CD4-positive, alpha-beta T cell (primary cell): ENCODE measurements around the gene IQSEC2. TPM values are rescaled to one million over a fixed set of nuclear protein-coding genes. Genes with fewer than 3 reads are reported as not detected.

Experiments
- ATAC-seq: fragments of 200-7000 bp; cut with Tn5 transposase; one replicate; pipeline ENCODE4 v1.10.0; 2022; ENCODE audit warnings: mild to moderate bottlenecking; ENCODE audit not compliant: poor library complexity
- CTCF ChIA-PET: fragments of 350-600 bp; sonication (Branson Sonifier 250); formaldehyde crosslinking; loops from one replicate; lab custom pipeline; 2021; ENCODE audit warnings: antibody characterized with exemption, inconsistent platforms; lab: Charles Lee
- POLR2A ChIA-PET: fragments of 350-600 bp; sonication (Branson Sonifier 250); formaldehyde crosslinking; loops from one replicate; lab custom pipeline; 2021; ENCODE audit warnings: antibody characterized with exemption, inconsistent platforms; lab: Charles Lee
- DNase-seq, 14 experiments: peaks; one replicate each; pipeline ENCODE4 v3.0.0-alpha.2; 2013 to 2020; ENCODE audit warnings: mixed read lengths in 2 of 14
- H3K27ac ChIP-seq, 2 donors: one replicate each; pipeline versions ENCODE4 v1.5.1 to v1.7.0; 2013; ENCODE audit warnings: low read length in 2 of 2, low read depth in 1 of 2, mild to moderate bottlenecking in 1 of 2
- H3K27me3 ChIP-seq, 2 experiments: 1 replicate in 1 of 2; 2 replicates in 1 of 2; pipeline versions ENCODE4 v1.6.1 to v1.7.0; 2013; ENCODE audit warnings: low read length in 2 of 2, control low read depth in 1 of 2, mild to moderate bottlenecking in 1 of 2, moderate library complexity in 1 of 2; ENCODE audit not compliant: insufficient read depth in 2 of 2, control insufficient read depth in 1 of 2
- H3K36me3 ChIP-seq: one replicate; pipeline ENCODE4 v1.6.1; 2013; ENCODE audit warnings: low read length, control low read depth; ENCODE audit not compliant: insufficient read depth
- H3K4me1 ChIP-seq: one replicate; pipeline ENCODE4 v1.6.1; 2013; ENCODE audit warnings: low read length, control low read depth; ENCODE audit not compliant: insufficient read depth
- H3K4me3 ChIP-seq: one replicate; pipeline ENCODE4 v1.5.1; 2013; ENCODE audit warnings: mild to moderate bottlenecking, low read length, moderate library complexity
- H3K9me3 ChIP-seq, 2 experiments: 1 replicate in 1 of 2; 2 replicates in 1 of 2; pipeline versions ENCODE4 v1.6.1 to v1.7.0; 2013; ENCODE audit warnings: low read length in 2 of 2, mild to moderate bottlenecking in 2 of 2, control low read depth in 1 of 2, moderate library complexity in 1 of 2; ENCODE audit not compliant: control insufficient read depth in 1 of 2, insufficient read depth in 1 of 2
- H3K27ac Mint-ChIP-seq: one replicate; pipeline ENCODE4 v1.8.0; 2020; ENCODE audit warnings: mixed read lengths
- H3K27me3 Mint-ChIP-seq: one replicate; pipeline ENCODE4 v1.8.0; 2021; ENCODE audit warnings: mixed read lengths
- H3K36me3 Mint-ChIP-seq: one replicate; pipeline ENCODE4 v1.8.0; 2021; ENCODE audit warnings: low read depth, mixed read lengths
- H3K4me1 Mint-ChIP-seq: one replicate; pipeline ENCODE4 v1.8.0; 2021; ENCODE audit warnings: low read depth, mixed read lengths
- H3K4me3 Mint-ChIP-seq: one replicate; pipeline ENCODE4 v1.8.0; 2020; ENCODE audit warnings: mild to moderate bottlenecking, mixed read lengths
- H3K9me3 Mint-ChIP-seq: one replicate; pipeline ENCODE4 v1.8.0; 2020; ENCODE audit warnings: mixed read lengths
- CTCF ChIP-seq: fragments of 200-600 bp; IDR thresholded peaks from one replicate; pipeline ENCODE4 v1.8.0; 2022; ENCODE audit warnings: antibody characterized with exemption, mild to moderate bottlenecking
- intact Hi-C, 2 experiments: fragments of 100-400 bp; cut with DNase I in 1 of 2; cut with micrococcal nuclease in 1 of 2; formaldehyde crosslinking; loops; one replicate each; pipeline versions ENCODE4 v1.15.1 to v1.9.0; 2023 to 2025; cut with DNase I, micrococcal nuclease
- total RNA-seq, 174 experiments: library from RNA in 2 of 174; stranded (reverse) in 2 of 174; gene quantifications; one replicate each; pipeline ENCODE4 v1.2.3 and lab custom pipeline; 2021 to 2026

IQSEC2 gene
- total RNA-seq, 2 experiments from 2014 or later, result 0.85 to 2.2 TPM

GRCh38 chrX:53250556-53250955 lies 30.8 kb downstream of the IQSEC2 start:
- no peaks in the 10 kb centered on the region for H3K36me3 Mint-ChIP-seq
- H3K9me3 ChIP-seq, result no peaks in the 10 kb centered on the region
- no peaks in the 10 kb centered on the region for H3K4me1 Mint-ChIP-seq
- ATAC-seq, result no peak
- CTCF ChIA-PET, result no interaction called here
- no peak overlapping the region for H3K4me3 Mint-ChIP-seq
- no peak overlapping the region for H3K4me3 ChIP-seq
- no peaks in the 10 kb centered on the region for H3K4me1 ChIP-seq
- no peaks in the 10 kb centered on the region for H3K27me3 Mint-ChIP-seq
- no peak overlapping the region for H3K27ac ChIP-seq
- intact Hi-C loops, result no loop called here
- no peak for DNase-seq
- TF ChIP-seq CTCF, result no peak
- H3K9me3 Mint-ChIP-seq, result no peaks in the 10 kb centered on the region
- H3K27ac Mint-ChIP-seq, result no peak overlapping the region
- POLR2A ChIA-PET, result no interaction called here
- H3K27me3 ChIP-seq, result no peaks in the 10 kb centered on the region
- no peaks in the 10 kb centered on the region for H3K36me3 ChIP-seq

- H3K4me1 ChIP-seq, result no peaks in the 10 kb centered on the region
- no peaks in the 10 kb centered on the region for H3K27me3 ChIP-seq
- H3K27ac ChIP-seq, result no peak overlapping the region
- H3K27me3 Mint-ChIP-seq, result no peaks in the 10 kb centered on the region
- POLR2A ChIA-PET, result no interaction called here
- no peak overlapping the region for H3K27ac Mint-ChIP-seq
- DNase-seq (no peak), ATAC-seq (no peak)
- no peaks in the 10 kb centered on the region for H3K9me3 ChIP-seq
- intact Hi-C loops, result no loop called here
- no peaks in the 10 kb centered on the region for H3K9me3 Mint-ChIP-seq
- no peaks in the 10 kb centered on the region for H3K36me3 ChIP-seq
- H3K4me3 ChIP-seq, result no peak overlapping the region
- TF ChIP-seq CTCF, result no peak
- CTCF ChIA-PET, result no interaction called here
- no peaks in the 10 kb centered on the region for H3K36me3 Mint-ChIP-seq
- H3K4me1 Mint-ChIP-seq, result no peaks in the 10 kb centered on the region
- no peak overlapping the region for H3K4me3 Mint-ChIP-seq
Measured at GRCh38 chrX:53249408-53250042, 31.9 kb downstream of the IQSEC2 start.

GRCh38 chrX:53247928-53248327 lies 33.5 kb downstream of the IQSEC2 start:
- H3K27ac ChIP-seq, result no peak overlapping the region
- CTCF ChIA-PET, result no interaction called here
- Mint-ChIP-seq H3K27me3 (no peaks in the 10 kb centered on the region), H3K36me3 (no peaks in the 10 kb centered on the region), H3K4me1 (no peaks in the 10 kb centered on the region), H3K27ac (no peak overlapping the region), H3K4me3 (no peak overlapping the region), H3K9me3 (no peaks in the 10 kb centered on the region)
- H3K4me1 ChIP-seq, result no peaks in the 10 kb centered on the region
- POLR2A ChIA-PET, result no interaction called here
- H3K4me3 ChIP-seq, result no peak overlapping the region
- DNase-seq, result no peak
- no peaks in the 10 kb centered on the region for H3K9me3 ChIP-seq
- H3K27me3 ChIP-seq, result no peaks in the 10 kb centered on the region
- no peaks in the 10 kb centered on the region for H3K36me3 ChIP-seq
- TF ChIP-seq CTCF, result no peak
- ATAC-seq, result no peak
- intact Hi-C loops, result no loop called here
